OCI-LY3 (cell line): Measurements from ENCODE around the gene MED12L.
"Not testable (repeated sequence)": the region's sequence is repeated elsewhere in the genome, so short reads cannot be mapped to it uniquely, and the experiment has no call there.

Source experiments
- H2AFZ ChIP-seq: fragments of 200-600, 300-600 bp; shearing (Covaris generic); 2 replicates; pipeline ENCODE4 v1.6.0; 2014; ENCODE audit warnings: antibody characterized with exemption, low read depth, low read length
- H3K27ac ChIP-seq: fragments of 200-600, 300-600 bp; sonication (generic); 2 replicates; pipeline ENCODE4 v1.5.1; 2014; ENCODE audit warnings: mild to moderate bottlenecking, low read length, moderate library complexity, mixed read lengths
- H3K27me3 ChIP-seq: fragments of 200-600, 300-600 bp; sonication (generic); 2 replicates; pipeline ENCODE4 v1.6.1; 2014; ENCODE audit warnings: low read depth, low read length, mixed read lengths
- H3K36me3 ChIP-seq: fragments of 200-600, 300-600 bp; sonication (generic); replicated peaks from 2 replicates; pipeline ENCODE3; 2014; ENCODE audit warnings: low read depth, low read length, mixed read lengths
- H3K4me1 ChIP-seq: fragments of 300-600, 200-600 bp; sonication (generic); 2 replicates; pipeline ENCODE4 v1.6.1; 2014; ENCODE audit warnings: low read length, mixed read lengths
- H3K4me2 ChIP-seq: fragments of 200-600, 300-600 bp; sonication (generic); 2 replicates; pipeline ENCODE4 v1.6.1; 2014; ENCODE audit warnings: low read length, mixed read lengths
- H3K4me3 ChIP-seq: fragments of 300-600, 200-600 bp; sonication (generic); 2 replicates; pipeline ENCODE4 v1.5.1; 2014; ENCODE audit warnings: antibody characterized with exemption, mild to moderate bottlenecking, low read length, moderate library complexity
- H3K79me2 ChIP-seq: fragments of 300-600, 200-600 bp; shearing (Covaris generic); 2 replicates; pipeline ENCODE4 v1.6.1; 2014; ENCODE audit warnings: mild to moderate bottlenecking, low read length, mixed read lengths
- H3K9ac ChIP-seq: fragments of 300-600, 200-600 bp; shearing (Covaris generic); 2 replicates; pipeline ENCODE4 v1.6.0; 2014; ENCODE audit warnings: mild to moderate bottlenecking, low read length, moderate library complexity
- H3K9me3 ChIP-seq: fragments of 200-600, 300-600 bp; shearing (Covaris generic); 2 replicates; pipeline ENCODE4 v1.6.1; 2014; ENCODE audit warnings: low read length, mixed read lengths; ENCODE audit not compliant: insufficient read depth
- H4K20me1 ChIP-seq: fragments of 200-600, 300-600 bp; sonication (generic); 2 replicates; pipeline ENCODE4 v1.6.1; 2016; ENCODE audit warnings: low read length, mixed read lengths; ENCODE audit not compliant: insufficient read depth
- CTCF ChIP-seq: fragments of 200-600, 300-600 bp; sonication (generic); IDR thresholded peaks from 2 replicates; pipeline ENCODE4 v1.5.1; 2014; ENCODE audit warnings: antibody characterized with exemption, low read length, low read depth
- EZH2phosphoT487 ChIP-seq: fragments of 200-600 bp; shearing (Covaris generic); IDR thresholded peaks from 2 replicates; pipeline ENCODE4 v1.6.1; 2018; ENCODE audit warnings: antibody characterized with exemption, mixed run types, low read depth

The MED12L gene

GRCh38 chr3:151058740-151059139 is 26.7 kb upstream of the MED12L start:
- no peak overlapping the region for H2AFZ ChIP-seq

GRCh38 chr3:151062611-151063010 is 22.9 kb upstream of the MED12L start:
- Histone ChIP-seq H3K9me3 (no peaks in the 10 kb centered on the region), H3K27me3 (0 out of 2 replicates have a peak, but pooled peaks cover 3% of the 10 kb centered on the region), H3K4me3 (no peak overlapping the region), H2AFZ (no peak overlapping the region), H4K20me1 (no peaks in the 10 kb centered on the region), H3K27ac (no peak overlapping the region), H3K79me2 (no peaks in the 10 kb centered on the region), H3K4me2 (no peak overlapping the region), H3K9ac (no peak overlapping the region), H3K36me3 (no peaks in the 10 kb centered on the region), H3K4me1 (no peaks in the 10 kb centered on the region)
- TF ChIP-seq CTCF = no peak
- no peak for TF ChIP-seq EZH2phosphoT487

More at GRCh38 chr3:151058740-151059139, 26.7 kb upstream of the MED12L start:
- Histone ChIP-seq H3K79me2 (no peaks in the 10 kb centered on the region), H3K27me3 (peaks cover 3% of the 10 kb centered on the region; the same call in 1 of the 2 replicates), H3K9ac (no peak overlapping the region), H3K36me3 (no peaks in the 10 kb centered on the region), H3K4me3 (no peak overlapping the region), H3K27ac (no peak overlapping the region), H3K4me1 (no peaks in the 10 kb centered on the region), H4K20me1 (no peaks in the 10 kb centered on the region), H3K4me2 (no peak overlapping the region), H3K9me3 (no peaks in the 10 kb centered on the region)
- TF ChIP-seq CTCF = no peak
- no peak for TF ChIP-seq EZH2phosphoT487

- Histone ChIP-seq H3K4me3 (no peak overlapping the region), H3K4me2 (no peak overlapping the region), H3K27me3 (0 out of 2 replicates have a peak, but pooled peaks cover 3% of the 10 kb centered on the region), H3K9me3 (no peaks in the 10 kb centered on the region), H3K79me2 (no peaks in the 10 kb centered on the region), H3K36me3 (no peaks in the 10 kb centered on the region), H2AFZ (no peak overlapping the region), H3K4me1 (no peaks in the 10 kb centered on the region), H4K20me1 (no peaks in the 10 kb centered on the region), H3K9ac (no peak overlapping the region), H3K27ac (no peak overlapping the region)
- TF ChIP-seq CTCF (peak; percentile 76), EZH2phosphoT487 (no peak)
These were observed 18.3 kb upstream of the MED12L start for GRCh38 chr3:151067158-151067557.

GRCh38 chr3:151072842-151073241 is 12.6 kb upstream of the MED12L start:
- H3K4me2 ChIP-seq, H2AFZ ChIP-seq, H3K4me1 ChIP-seq, H3K9me3 ChIP-seq, H3K4me3 ChIP-seq, H3K27ac ChIP-seq, H3K36me3 ChIP-seq, H4K20me1 ChIP-seq, H3K27me3 ChIP-seq, H3K79me2 ChIP-seq, H3K9ac ChIP-seq: not testable (repeated sequence)

GRCh38 chr3:151074256-151074655 is 11.2 kb upstream of the MED12L start:
- no peaks in the 10 kb centered on the region for H3K36me3 ChIP-seq
- H3K79me2 ChIP-seq = no peaks in the 10 kb centered on the region
- H3K9me3 ChIP-seq = no peaks in the 10 kb centered on the region
- no peak for TF ChIP-seq EZH2phosphoT487
- TF ChIP-seq CTCF = no peak
- H2AFZ ChIP-seq = no peak overlapping the region
- no peak overlapping the region for H3K27ac ChIP-seq
- peaks cover 7% of the 10 kb centered on the region for H3K4me1 ChIP-seq
- no peak overlapping the region for H3K9ac ChIP-seq
- H4K20me1 ChIP-seq = no peaks in the 10 kb centered on the region
- H3K27me3 ChIP-seq = peaks cover 15% of the 10 kb centered on the region
- no peak overlapping the region for H3K4me2 ChIP-seq
- no peak overlapping the region for H3K4me3 ChIP-seq
